Muscle layer of duodenum (tissue), 2 donors: ENCODE data around the gene NDUFB4.

Experiments used
- H3K27ac ChIP-seq: one replicate; pipeline ENCODE4 v1.7.0; 2013; ENCODE audit warnings: mild to moderate bottlenecking, low read length
- H3K27me3 ChIP-seq: one replicate; pipeline ENCODE4 v1.7.0; 2013; ENCODE audit warnings: low read depth, mild to moderate bottlenecking, control low read depth, low read length
- H3K36me3 ChIP-seq, 2 donors: one replicate each; pipeline ENCODE4 v1.7.0; 2013; ENCODE audit warnings: low read length in 2 of 2, control low read depth in 1 of 2, mild to moderate bottlenecking in 1 of 2; ENCODE audit not compliant: insufficient read depth in 2 of 2, control insufficient read depth in 1 of 2
- H3K4me1 ChIP-seq, 2 donors: one replicate each; pipeline ENCODE4 v1.7.0; 2013; ENCODE audit warnings: low read length in 2 of 2, mild to moderate bottlenecking in 2 of 2, control low read depth in 1 of 2, moderate library complexity in 1 of 2; ENCODE audit not compliant: insufficient read depth in 2 of 2, control insufficient read depth in 1 of 2
- H3K4me3 ChIP-seq, 2 donors: one replicate each; pipeline ENCODE4 v1.7.0; 2013; ENCODE audit warnings: low read length in 2 of 2, low read depth in 1 of 2, mild to moderate bottlenecking in 1 of 2
- H3K9me3 ChIP-seq, 2 donors: one replicate each; pipeline ENCODE4 v1.7.0; 2013; ENCODE audit warnings: low read length in 2 of 2, control low read depth in 1 of 2, mild to moderate bottlenecking in 1 of 2; ENCODE audit not compliant: control insufficient read depth in 1 of 2
- donor health status: healthy.

NDUFB4 gene

DNA sequence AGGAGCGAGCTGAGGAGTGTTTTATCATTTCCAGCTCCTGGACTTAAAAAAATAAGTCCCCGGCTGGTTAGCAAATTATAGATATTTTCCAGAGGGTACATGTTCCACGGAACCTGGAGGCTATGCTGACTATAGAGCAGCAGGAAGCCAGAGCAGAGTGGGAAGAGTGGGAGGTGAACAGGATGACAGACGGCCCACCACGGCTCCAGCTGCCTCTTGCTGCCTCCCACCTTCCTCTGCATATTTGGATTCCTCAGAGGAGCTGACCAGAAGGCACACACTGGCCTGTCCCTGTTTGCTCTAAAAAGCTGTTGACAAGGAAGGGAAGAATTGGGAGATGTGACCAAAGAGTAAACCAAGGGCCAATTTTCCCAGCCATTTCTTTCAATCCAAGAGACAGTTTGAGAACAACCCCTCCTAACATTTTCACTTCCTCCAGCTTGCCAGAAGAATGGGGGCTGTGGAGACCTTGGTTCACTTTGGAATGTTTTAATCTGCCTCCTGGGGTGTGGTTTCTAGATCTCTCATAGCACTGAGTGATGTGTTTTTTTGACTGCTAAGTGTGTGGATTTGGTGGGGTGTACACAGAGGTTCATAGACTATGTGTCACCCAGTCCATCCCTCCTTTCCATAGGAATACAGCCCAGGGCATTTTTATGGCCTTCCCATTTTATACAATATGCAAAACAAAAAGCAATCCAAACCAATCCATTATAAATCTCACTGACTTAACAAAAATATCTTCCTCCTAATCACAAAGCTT lies 49.1 kb downstream of the NDUFB4 start:
- H3K4me1 ChIP-seq: no peaks in the 10 kb centered on the region
- H3K27me3 ChIP-seq: no peaks in the 10 kb centered on the region
- no peaks in the 10 kb centered on the region for H3K36me3 ChIP-seq
- H3K4me3 ChIP-seq: no peak overlapping the region
- H3K27ac ChIP-seq: no peak overlapping the region
- H3K9me3 ChIP-seq: no peaks in the 10 kb centered on the region

- H3K9me3 ChIP-seq: no peaks in the 10 kb centered on the region
- H3K27me3 ChIP-seq: no peaks in the 10 kb centered on the region
- no peaks in the 10 kb centered on the region for H3K36me3 ChIP-seq
Observed at GRCh38 chr3:120646771-120647432, 50.8 kb downstream of the NDUFB4 start.

GRCh38 chr3:120648290-120648689 lies 52.2 kb downstream of the NDUFB4 start:
- H3K27ac ChIP-seq: no peak overlapping the region
- no peaks in the 10 kb centered on the region for H3K27me3 ChIP-seq
- H3K9me3 ChIP-seq: no peaks in the 10 kb centered on the region
- no peaks in the 10 kb centered on the region for H3K36me3 ChIP-seq
- H3K4me3 ChIP-seq: no peak overlapping the region
- no peaks in the 10 kb centered on the region for H3K4me1 ChIP-seq

More at GRCh38 chr3:120646771-120647432, 50.8 kb downstream of the NDUFB4 start:
- H3K4me1 ChIP-seq: no peaks in the 10 kb centered on the region
- no peak overlapping the region for H3K4me3 ChIP-seq
- no peak overlapping the region for H3K27ac ChIP-seq

DNA sequence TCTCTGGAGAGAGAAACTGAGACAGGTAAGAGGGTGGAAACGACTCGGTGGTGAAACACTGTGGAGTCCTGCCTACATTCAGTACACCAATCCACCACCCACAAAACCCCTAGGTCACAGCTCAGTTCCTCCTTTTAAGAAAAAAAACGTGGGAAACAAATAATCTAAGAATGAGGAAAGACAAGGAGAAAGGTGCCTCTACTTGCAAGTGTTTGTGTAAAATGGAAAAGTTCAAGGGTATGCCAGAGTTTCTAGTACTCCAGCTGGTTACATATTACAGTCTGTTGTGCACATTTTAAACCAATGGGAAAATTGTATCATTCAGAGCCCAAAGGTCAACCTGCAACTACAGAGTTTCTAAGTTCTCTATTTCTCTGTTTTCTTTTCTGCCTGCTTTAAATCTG lies 53.7 kb downstream of the NDUFB4 start:
- Histone ChIP-seq H3K4me3 (no peak overlapping the region), H3K9me3 (no peaks in the 10 kb centered on the region), H3K36me3 (no peaks in the 10 kb centered on the region), H3K27me3 (no peaks in the 10 kb centered on the region), H3K4me1 (no peaks in the 10 kb centered on the region), H3K27ac (no peak overlapping the region)

DNA sequence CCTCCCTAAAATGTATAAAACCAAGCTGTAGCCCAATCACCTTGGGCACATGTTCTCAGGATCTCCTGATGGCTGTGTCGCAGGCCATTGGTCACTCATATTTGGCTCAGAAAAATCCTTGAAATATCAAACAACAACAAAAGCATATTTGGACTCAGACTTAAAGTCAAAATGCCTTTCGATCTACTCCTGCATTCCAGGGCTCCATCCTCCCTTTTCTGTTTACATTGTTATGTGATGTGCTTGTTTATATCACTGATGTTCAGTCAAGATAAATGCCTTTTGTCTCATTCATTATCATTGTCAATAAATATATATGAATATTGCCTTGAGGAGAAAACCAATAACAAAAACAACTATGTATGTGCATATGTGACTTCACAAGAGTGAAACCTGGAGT lies 54.2 kb downstream of the NDUFB4 start:
- H3K9me3 ChIP-seq: no peaks in the 10 kb centered on the region
- H3K36me3 ChIP-seq: no peaks in the 10 kb centered on the region
- no peak overlapping the region for H3K27ac ChIP-seq
- H3K27me3 ChIP-seq: no peaks in the 10 kb centered on the region
- no peak overlapping the region for H3K4me3 ChIP-seq
- H3K4me1 ChIP-seq: no peaks in the 10 kb centered on the region
